Skeletal muscle tissue (tissue), 4 donors: ENCODE data around the gene RHBDD3. TPM values are rescaled to one million over a fixed set of nuclear protein-coding genes. Genes with fewer than 3 reads are reported as not detected.

Experiments
- H3K27ac ChIP-seq: one replicate; pipeline ENCODE4 v1.7.0; 2013; ENCODE audit warnings: mild to moderate bottlenecking, low read depth, low read length, inconsistent platforms
- H3K27me3 ChIP-seq, 3 donors: one replicate each; pipeline ENCODE4 v1.7.0; 2013; ENCODE audit warnings: low read length in 3 of 3; ENCODE audit not compliant: control insufficient read depth in 3 of 3, insufficient read depth in 3 of 3
- H3K36me3 ChIP-seq, 3 donors: one replicate each; pipeline ENCODE4 v1.7.0; 2013; ENCODE audit warnings: low read length in 3 of 3; ENCODE audit not compliant: control insufficient read depth in 3 of 3, insufficient read depth in 3 of 3
- H3K4me1 ChIP-seq, 3 donors: one replicate each; pipeline ENCODE4 v1.7.0; 2013; ENCODE audit warnings: low read length in 3 of 3, mild to moderate bottlenecking in 3 of 3; ENCODE audit not compliant: control insufficient read depth in 3 of 3, insufficient read depth in 3 of 3
- H3K4me3 ChIP-seq, 3 donors: one replicate each; pipeline ENCODE4 v1.7.0; 2013; ENCODE audit warnings: low read length in 3 of 3
- H3K9ac ChIP-seq, 3 donors: one replicate each; pipeline ENCODE4 v1.7.0; 2013; ENCODE audit warnings: low read length in 3 of 3, mild to moderate bottlenecking in 3 of 3, moderate library complexity in 2 of 3, low read depth in 1 of 3
- H3K9me3 ChIP-seq, 3 donors: one replicate each; pipeline ENCODE4 v1.7.0; 2013; ENCODE audit warnings: low read length in 3 of 3; ENCODE audit not compliant: control insufficient read depth in 3 of 3
- total RNA-seq: library from RNA; depleted of rRNA; stranded (reverse); fragments of >200 nt; gene quantifications from one replicate; pipeline ENCODE4 v1.2.3, GENCODE V29; 2014
- donor health status: Osteomylitis.

The RHBDD3 gene
- total RNA-seq, 1 donor from 2014 or later: 6.8 TPM

- Histone ChIP-seq H3K27me3 (no peaks in the 10 kb centered on the region), H3K9me3 (no peaks in the 10 kb centered on the region), H3K36me3 (peaks cover 10 to 29% (median 26%) of the 10 kb centered on the region in 3 donors), H3K27ac (peak overlapping the region; percentile 100), H3K4me3 (peak overlapping the region; percentile 89 to 98 (median 96)), H3K9ac (peak overlapping the region; percentile 99 to 100 (median 100)), H3K4me1 (peaks cover 50 to 61% (median 53%) of the 10 kb centered on the region in 3 donors)
Observed at GRCh38 chr22:29269731-29270474, 2.1 kb upstream of the RHBDD3 start.

DNA sequence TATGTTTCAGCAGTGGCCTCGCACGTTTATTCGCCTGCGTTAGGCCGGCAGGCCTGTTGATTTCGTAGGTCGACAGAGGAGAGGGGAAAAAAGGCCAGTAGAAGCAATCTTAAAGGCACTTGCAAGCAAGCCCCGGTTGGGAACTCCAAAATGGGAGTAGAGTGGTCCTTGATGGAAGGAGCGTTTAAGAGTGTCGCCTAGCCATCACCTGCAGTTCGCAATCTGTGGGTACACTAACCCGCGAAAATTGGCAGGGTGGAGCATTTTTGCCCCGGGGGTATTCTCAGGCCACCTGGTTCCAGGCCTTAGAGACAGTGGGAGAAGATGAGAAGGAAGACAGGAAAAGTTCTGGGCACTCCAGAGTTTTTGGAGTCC lies 1.4 kb upstream of the RHBDD3 start:
- peaks cover 51 to 62% (median 55%) of the 10 kb centered on the region in 3 donors for H3K4me1 ChIP-seq
- peak overlapping the region; percentile 99 to 100 (median 100) for H3K9ac ChIP-seq
- peak overlapping the region; percentile 89 to 98 (median 96) for H3K4me3 ChIP-seq
- no peaks in the 10 kb centered on the region for H3K27me3 ChIP-seq
- peaks cover 10 to 29% (median 24%) of the 10 kb centered on the region in 3 donors for H3K36me3 ChIP-seq
- H3K27ac ChIP-seq: peak overlapping the region; percentile 100
- no peaks in the 10 kb centered on the region for H3K9me3 ChIP-seq

GRCh38 chr22:29268511-29269229 lies 889 bp upstream of the RHBDD3 start:
- Histone ChIP-seq H3K36me3 (peaks cover 8 to 29% (median 24%) of the 10 kb centered on the region in 3 donors), H3K9ac (peak overlapping the region; percentile 99 to 100 (median 100)), H3K4me3 (peak overlapping the region; percentile 89 to 98 (median 96)), H3K4me1 (peaks cover 57 to 67% (median 59%) of the 10 kb centered on the region in 3 donors), H3K9me3 (no peaks in the 10 kb centered on the region), H3K27ac (peak overlapping the region; percentile 100), H3K27me3 (no peaks in the 10 kb centered on the region)

- peaks cover 55 to 61% (median 57%) of the 10 kb centered on the region in 3 donors for H3K4me1 ChIP-seq
- H3K36me3 ChIP-seq: peaks cover 7 to 18% (median 15%) of the 10 kb centered on the region in 3 donors
- H3K9ac ChIP-seq: peak overlapping the region; percentile 99 to 100 (median 100)
- H3K27ac ChIP-seq: peak overlapping the region; percentile 100
- H3K9me3 ChIP-seq: no peaks in the 10 kb centered on the region
- H3K4me3 ChIP-seq: peak overlapping the region; percentile 89 to 98 (median 96)
- H3K27me3 ChIP-seq: no peaks in the 10 kb centered on the region
Observed at GRCh38 chr22:29267462-29267857, 321 bp downstream of the RHBDD3 start.

GRCh38 chr22:29266564-29267461 lies 968 bp downstream of the RHBDD3 start:
- H3K36me3 ChIP-seq: peaks cover 7 to 18% (median 15%) of the 10 kb centered on the region in 3 donors
- peak overlapping the region; percentile 89 to 98 (median 96) for H3K4me3 ChIP-seq
- peak overlapping the region; percentile 100 for H3K27ac ChIP-seq
- peak overlapping the region; percentile 99 to 100 (median 100) for H3K9ac ChIP-seq
- H3K4me1 ChIP-seq: peaks cover 51 to 54% (median 51%) of the 10 kb centered on the region in 3 donors
- no peaks in the 10 kb centered on the region for H3K9me3 ChIP-seq
- H3K27me3 ChIP-seq: no peaks in the 10 kb centered on the region

DNA sequence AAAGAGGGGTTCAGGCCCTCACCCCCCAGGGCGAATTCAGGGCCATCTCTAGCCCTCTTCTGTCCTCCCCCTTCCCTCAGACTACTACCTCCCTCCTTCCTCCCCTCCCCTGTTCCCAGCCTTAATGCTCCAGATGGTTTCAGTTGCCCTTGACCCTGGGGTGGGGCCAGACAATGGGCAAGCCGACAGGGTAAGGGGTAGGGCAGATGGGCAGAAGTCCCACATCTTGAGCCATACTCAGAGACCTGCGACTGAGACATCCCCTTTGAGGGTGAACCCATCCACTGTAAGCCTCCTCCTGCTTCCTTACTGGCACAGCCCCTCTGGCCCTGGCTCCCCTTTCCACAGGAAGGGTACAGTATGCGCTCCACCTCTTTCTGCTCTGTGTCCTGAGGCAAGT lies 1.9 kb downstream of the RHBDD3 start:
- Histone ChIP-seq H3K36me3 (peaks cover 7 to 18% (median 15%) of the 10 kb centered on the region in 3 donors), H3K27ac (no peak overlapping the region), H3K9ac (peak overlapping the region in 1 of 3 donors; percentile 99), H3K9me3 (no peaks in the 10 kb centered on the region), H3K4me3 (no peak overlapping the region), H3K27me3 (no peaks in the 10 kb centered on the region), H3K4me1 (peaks cover 43 to 48% (median 43%) of the 10 kb centered on the region in 3 donors)

- Histone ChIP-seq H3K9me3 (no peaks in the 10 kb centered on the region), H3K27ac (no peak overlapping the region), H3K36me3 (peaks cover 9 to 20% (median 15%) of the 10 kb centered on the region in 3 donors), H3K4me1 (peaks cover 37 to 42% (median 38%) of the 10 kb centered on the region in 3 donors), H3K27me3 (no peaks in the 10 kb centered on the region), H3K4me3 (no peak overlapping the region), H3K9ac (no peak overlapping the region)
Observed at GRCh38 chr22:29265305-29265704, 2.5 kb downstream of the RHBDD3 start.

DNA sequence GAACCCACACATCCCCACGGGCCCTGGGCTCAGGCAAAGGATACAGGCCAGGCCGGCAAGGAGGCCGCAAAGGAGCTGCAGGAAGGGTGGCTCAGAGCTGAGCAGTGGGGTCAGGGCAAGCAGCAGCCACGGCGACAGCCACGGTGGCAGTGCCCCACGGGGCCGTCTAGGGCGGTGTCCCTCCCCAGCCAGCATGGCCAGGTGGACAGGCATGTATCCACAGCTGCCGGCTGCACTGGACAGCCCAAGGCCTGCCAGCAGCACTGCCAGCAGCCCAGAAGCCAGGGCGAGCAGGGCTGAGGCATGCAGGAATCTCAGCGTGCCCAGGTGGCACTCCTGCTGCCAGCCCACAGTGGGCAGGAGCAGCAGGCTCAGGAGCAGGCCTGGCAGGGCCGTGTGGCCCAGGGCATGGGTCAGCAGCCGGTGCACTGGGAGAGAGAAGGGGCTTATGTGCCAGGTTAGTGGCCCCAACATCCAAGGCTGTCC lies 3.9 kb downstream of the RHBDD3 start:
- peak overlapping the region; percentile 30 for H3K27ac ChIP-seq
- H3K36me3 ChIP-seq: peaks cover 9 to 25% (median 23%) of the 10 kb centered on the region in 3 donors
- no peaks in the 10 kb centered on the region for H3K9me3 ChIP-seq
- H3K9ac ChIP-seq: peak overlapping the region in 1 of 3 donors; percentile 33
- H3K4me3 ChIP-seq: no peak overlapping the region
- no peaks in the 10 kb centered on the region for H3K27me3 ChIP-seq
- H3K4me1 ChIP-seq: peaks cover 22 to 28% (median 23%) of the 10 kb centered on the region in 3 donors

DNA sequence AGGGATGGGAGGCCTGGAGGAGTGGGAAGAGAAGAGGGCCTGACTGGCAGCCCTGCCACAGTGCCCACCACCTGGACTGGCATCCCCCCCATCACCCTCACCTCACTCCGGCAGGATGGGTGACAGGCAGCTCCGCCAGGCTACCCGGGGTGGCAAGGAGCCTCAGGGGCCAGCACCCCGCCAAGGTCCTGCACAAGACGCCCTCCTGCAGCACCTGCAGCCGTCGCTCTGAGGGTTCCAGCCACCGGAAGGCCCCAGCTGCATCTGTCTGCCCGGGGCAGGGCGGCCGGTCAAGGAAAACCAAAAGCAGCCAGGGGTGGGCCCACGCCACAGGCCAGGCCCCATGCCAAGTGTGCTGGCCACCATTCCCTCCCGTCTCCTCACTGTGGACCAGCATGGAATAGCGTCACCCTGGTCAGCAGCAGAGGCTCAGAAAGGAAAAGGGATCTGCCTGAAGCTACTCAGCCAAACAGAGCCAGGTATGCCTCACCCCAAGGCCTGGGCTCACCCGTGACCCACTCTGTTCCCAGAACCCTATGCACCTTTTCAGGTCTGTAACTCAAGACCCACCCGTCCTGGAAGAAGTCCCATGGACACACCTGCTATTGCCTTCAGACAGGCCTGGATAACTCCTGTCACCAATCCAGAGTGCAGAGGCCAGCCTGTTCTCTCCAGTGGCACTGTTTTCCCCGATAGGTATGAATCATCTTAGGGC lies 7.0 kb downstream of the RHBDD3 start:
- H3K4me1 ChIP-seq: peaks cover 6 to 12% (median 7%) of the 10 kb centered on the region in 3 donors
- no peaks in the 10 kb centered on the region for H3K27me3 ChIP-seq

More for the DNA sequence above, 7.0 kb downstream of the RHBDD3 start:
- Histone ChIP-seq H3K9ac (no peak overlapping the region), H3K4me3 (no peak overlapping the region), H3K9me3 (no peaks in the 10 kb centered on the region), H3K36me3 (peaks cover 9 to 25% (median 22%) of the 10 kb centered on the region in 3 donors), H3K27ac (no peak overlapping the region)
